ENCODE data around the gene ZNF440.
A peak's percentile ranks its signal among the peaks of the same experiment; 100 is the strongest.
"Not testable (repeated sequence)": the region's sequence is repeated elsewhere in the genome, so short reads cannot be mapped to it uniquely, and the experiment has no call there.

ZNF440 gene

DNA sequence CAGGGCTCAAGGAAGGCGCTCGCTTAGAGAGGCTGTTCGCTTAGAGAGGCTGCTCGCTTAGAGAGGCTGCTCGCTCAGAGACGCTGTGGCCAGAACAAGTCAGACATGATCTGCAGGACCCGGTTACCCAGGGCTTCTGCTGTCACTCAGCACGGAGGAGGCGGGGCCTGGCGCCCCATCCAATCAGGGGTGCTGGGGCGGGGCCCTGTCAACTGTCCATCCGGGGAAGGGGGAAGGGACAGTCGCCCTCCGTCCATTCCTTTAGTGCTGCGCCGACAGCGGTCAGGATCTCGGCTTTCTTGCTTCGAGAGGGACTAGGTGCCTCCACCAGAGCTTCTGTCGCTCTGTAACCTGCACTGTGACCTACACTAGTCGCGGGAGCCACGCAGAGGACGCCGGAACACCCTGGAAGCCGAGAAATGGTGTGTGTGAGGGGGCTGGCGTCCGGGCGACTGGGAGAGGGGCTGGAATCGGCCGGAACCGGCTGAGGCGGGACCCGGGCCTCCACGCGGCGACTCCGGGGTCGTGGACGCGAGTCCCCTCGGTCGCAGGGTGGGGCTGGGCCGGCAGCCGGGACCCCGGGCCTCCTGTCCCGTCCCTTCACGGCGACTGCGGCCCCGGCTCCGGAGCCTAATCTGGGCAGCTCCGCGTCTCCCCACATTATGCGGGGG lies at the start of gene ZNF440:
ZNF440 (plus strand) TSS at position 245 of the 671 bp plus-strand sequence; CDS start at position 420, 175 bp downstream.
- DNase-seq (ENCODE audit: low spot score): peak; percentile 93

DNA sequence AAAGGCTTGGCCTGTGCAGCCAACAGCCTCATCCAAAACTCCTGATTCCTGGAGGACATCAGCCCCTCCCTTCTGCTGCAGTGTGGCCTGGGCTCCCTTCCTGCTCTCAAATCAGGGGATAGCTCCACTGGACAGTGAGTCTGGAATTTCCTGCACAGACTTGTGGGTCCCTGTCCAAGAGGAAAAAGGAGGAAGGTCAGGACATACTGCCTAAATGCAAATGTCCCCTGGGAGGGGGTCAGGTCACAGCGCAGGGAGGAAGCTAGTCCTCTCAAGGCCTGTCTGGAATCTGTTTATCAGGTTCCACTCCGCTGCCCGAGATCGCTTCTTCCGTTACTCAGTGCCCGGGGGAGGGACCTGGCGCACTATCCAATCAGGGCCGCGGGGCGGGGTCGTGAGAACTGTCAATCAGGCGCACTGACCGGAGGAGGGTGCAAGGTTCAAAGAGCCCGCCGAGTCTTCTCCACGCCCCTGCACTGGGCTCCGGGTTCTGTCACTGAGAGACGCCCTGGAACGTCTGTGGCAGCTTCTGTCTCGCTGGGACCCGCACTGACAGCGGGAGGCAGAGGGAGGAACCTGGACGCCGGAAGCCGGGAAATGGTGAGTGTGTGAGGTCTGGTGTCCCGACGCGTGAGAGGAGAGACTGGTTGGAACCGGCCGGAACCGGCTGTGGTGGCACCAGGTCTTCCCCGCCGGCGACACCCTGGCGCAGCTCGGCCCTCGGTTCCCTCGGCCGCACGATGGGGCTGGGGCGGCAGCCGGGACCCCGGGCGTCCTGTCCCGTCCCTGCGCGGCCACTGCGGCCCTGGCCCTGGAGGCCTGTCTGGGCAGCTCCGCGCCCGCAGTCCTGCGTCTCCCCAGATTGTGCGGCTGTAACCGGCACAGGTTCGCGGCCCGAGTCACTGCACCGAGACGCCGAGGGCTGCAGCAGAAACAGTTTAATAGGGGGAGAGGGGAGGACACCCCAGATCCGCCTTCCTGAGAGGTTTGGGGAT lies 47.2 kb upstream of the ZNF440 start, which contains the start of gene ZNF441:
ZNF441 (plus strand) TSS at position 404 of the 995 bp plus-strand sequence; CDS start at position 598, 194 bp downstream.
- DNase-seq (ENCODE audit: low spot score): peak; percentile 83

DNA sequence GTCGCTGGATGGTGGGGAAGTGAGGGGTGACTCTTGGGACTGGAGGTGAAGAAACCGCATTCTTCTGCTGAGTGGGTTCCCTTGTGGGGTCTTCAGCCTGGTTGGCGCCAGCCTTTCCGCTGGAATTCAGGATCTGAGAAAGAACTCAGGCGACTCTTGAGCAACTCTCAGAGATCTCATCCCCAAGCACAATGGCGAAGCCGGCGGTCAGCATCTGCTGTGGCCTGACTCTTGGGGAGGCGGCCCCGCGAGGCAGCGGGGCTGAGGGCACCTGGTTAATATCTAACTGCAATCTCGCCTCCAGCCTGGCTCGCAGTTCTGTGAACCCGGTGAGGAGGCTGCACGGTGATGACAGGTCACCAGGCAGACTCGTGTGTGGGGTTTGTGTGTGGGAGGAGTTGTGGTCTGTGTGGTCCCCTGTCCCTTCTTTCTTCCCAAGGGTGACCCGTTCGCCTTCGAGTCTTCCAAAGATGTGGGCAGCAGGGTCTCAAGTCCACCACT lies 46.4 kb upstream of the ZNF440 start:
- DNase-seq (ENCODE audit: low spot score): peak; percentile 25

DNA sequence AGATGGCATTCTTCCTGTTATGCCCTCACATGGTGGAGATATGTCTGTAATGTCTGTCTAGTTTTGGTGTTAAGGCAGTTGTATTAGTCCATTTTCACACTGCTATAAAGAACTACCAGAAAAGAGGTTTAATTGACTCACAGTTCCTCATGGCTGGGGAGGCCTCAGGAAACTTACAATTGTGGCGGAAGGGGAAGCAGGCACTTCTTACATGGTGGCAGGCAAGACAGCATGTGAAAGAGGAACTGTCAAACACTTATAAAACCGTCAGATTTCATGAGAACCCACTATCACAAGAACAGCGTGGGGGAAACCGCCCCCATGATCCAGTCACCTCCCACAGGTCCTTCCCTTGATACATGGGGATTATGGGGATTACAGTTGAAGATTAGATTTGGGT lies 44.1 kb upstream of the ZNF440 start:
- DNase-seq (ENCODE audit: low spot score): no peak

DNA sequence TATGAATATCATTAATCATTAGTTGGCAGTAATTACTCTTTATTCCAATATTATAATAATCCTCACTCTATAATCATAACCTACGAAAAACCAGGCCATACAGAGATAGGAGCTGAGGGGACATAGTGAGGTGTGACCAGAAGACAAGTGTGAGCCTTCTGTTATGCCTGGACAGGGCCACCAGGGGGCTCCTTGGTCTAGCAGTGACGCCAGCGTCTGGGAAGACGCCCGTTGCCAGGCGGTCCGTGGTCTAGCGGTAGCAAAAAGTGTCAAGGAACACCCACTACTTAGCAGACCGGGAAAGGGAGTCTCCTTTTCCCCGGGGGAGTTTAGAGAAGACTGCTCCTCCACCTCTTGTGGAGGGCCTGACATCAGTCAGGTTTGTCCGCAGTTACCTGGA lies 42.6 kb upstream of the ZNF440 start:
- DNase-seq (ENCODE audit: low spot score): not testable (repeated sequence)

DNA sequence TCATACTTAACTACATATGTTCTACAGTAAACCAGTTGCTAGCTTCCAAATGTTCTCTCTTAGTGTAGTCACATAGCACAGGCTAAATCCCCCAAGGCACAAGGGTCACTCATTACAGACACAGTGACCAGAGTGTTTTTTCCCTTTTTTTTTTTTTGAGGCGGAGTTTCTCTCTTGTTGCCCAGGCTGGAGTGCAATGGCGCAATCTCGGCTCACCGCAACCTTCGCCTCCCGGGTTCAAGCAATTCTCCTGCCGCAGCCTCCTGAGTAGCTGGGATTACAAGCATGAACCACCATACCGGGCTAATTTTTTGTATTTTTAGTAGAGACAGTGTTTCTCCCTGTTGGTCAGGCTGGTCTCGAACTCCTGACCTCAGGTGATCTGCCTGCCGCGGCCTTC lies 37.4 kb upstream of the ZNF440 start:
- not testable (repeated sequence) for DNase-seq (ENCODE audit: low spot score)

DNA sequence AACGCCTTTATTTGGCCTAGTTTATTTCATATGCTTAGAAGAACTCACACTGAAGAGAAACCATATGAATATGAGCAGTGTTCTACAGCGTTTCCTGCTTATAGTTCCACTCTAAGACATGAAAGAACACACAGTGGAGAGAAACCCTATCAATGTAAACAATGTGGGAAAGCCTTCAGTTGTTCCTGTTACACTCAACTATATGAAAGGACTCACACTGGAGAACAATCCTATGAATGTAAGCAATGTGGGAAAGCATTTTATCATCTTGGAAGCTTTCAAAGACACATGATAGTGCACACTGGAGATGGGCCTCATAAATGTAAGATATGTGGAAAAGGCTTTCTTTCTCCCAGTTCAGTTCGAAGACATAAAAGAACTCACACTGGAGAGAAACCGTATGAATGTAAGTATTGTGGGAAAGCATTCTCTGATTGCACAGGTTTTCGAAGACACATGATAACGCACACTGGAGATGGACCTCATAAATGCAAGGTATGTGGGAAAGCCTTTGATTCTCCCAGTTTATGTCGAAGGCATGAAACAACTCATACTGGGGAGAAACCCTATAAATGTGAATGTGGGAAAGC lies 33.5 kb upstream of the ZNF440 start:
- DNase-seq (ENCODE audit: low spot score): no peak

DNA sequence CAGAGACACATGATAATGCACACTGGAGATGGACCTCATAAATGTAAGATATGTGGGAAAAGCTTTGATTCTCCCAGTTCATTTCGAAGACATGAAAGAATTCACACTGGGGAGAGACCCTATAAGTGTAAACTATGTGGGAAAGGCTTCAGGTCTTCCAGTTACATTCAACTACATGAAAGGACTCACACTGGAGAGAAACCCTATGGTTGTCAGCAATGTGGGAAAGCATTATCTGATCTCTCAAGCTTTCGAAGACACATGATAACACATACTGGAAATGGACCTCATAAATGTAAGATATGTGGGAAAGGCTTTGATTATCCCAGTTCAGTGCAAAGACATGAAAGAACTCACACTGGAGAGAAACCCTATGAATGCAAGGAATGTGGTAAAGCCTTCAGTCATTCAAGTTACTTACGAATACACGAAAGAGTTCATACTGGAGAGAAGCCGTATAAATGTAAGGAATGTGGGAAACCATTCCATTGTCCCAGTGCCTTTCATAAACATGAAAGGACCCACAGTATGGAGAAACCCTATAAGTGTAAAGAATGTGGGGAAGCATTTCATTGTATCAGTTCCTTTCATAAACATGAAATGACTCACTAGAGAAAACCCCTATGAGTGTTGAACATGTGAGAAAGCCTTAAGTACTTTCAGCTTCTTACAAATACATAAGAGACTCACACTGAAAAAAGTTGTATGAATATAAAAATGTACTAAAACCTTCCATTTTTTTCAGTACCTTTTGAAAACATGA lies 32.6 kb upstream of the ZNF440 start:
- DNase-seq (ENCODE audit: low spot score): no peak

DNA sequence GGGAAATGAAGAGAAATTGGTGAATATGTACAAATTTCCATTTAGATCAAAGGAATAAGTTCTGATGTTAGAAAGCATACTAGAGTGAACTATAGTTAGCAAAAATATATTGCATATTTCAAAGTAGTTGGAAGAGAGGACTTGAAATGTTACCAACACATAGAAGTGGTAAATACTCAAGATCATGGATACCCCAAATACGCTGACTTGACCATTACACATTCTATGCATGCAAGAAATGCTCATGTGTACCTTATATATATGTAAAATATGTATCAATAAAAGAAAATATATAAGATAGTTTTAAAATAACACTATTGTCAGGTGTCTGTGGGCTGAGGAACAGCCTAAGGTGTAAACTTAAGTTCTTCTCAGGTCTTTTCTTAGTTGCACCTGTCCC lies 30.3 kb upstream of the ZNF440 start:
- DNase-seq (ENCODE audit: low spot score): no peak

DNA sequence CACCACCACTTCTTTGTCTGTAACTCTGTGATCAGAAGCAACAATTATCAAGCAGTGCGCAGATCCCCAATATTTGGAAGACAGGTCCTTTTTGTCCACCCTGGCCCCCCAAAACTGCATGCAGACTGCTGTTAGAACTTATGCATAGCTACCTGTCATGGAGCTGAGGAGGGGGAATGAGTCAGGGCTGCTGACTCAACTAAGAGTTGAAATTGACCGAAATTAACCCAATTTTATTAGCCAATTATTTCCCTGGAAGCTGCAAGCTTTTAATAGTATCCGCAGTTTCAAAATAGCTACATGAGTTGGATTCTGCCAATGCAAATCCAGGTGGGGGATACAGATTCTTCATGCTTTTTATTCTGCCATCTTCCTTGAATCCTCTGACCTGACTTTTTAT lies 29.7 kb upstream of the ZNF440 start:
- no peak for DNase-seq (ENCODE audit: low spot score)

DNA sequence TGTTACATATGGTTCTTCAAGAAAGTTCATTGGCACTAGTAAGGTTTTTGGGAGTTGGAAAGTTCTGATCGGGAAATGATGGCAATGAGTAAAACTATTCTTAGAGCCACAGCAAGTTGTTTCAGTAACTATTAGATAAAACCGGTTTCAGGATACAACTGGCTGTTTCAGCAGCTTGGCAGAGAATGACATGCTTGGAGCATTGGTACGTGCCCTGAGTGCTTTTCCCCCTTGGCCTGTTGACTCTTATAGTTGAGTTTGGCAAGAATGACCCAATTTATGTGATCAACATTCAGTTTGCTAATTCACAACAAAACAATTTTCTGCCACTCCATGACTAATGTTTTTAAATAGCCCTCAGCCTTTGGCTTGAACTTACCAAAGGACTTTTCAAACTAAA lies 26.5 kb upstream of the ZNF440 start:
- DNase-seq (ENCODE audit: low spot score): no peak

DNA sequence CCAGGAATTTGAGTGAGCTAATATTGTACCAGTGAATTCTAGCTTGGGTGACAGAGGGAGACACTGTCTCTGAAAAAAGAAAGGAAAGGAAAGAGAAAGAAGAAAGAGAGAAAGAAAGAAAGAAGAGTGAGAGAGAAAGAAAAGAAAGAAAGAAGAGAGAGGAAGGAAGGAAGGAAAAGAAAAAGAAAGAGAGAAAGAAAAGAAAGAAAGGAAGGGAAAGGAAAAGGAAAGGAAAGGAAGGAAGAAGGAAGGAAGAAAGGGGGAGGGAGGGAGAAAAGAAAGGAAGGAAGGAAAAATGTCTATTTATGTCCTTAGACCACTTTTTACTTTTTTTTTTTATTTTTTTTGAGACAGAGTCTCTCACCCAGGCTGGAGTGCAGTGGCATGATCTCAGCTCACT lies 21.1 kb upstream of the ZNF440 start:
- no peak for DNase-seq (ENCODE audit: low spot score)

DNA sequence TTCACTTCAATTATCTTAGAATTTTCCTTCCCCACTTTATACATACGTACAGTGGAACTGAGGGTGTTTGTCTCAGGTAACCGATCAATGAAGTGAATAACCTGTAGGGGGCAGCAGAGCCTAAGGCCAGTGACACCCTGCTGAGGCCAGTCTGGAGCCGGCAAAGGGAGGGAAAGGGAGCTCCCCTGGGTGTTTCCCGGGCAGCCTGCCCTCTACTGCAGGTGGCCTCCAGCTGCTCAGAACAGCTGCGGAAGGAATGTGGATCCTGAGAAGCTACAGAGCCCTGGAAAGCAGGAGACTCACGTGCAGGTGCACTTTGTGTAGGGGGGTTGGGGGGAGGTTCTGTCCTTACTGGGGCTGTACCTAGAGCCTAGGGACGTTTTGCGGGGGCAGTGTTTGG lies 16.6 kb upstream of the ZNF440 start:
- peak; percentile 64 for DNase-seq (ENCODE audit: low spot score)

DNA sequence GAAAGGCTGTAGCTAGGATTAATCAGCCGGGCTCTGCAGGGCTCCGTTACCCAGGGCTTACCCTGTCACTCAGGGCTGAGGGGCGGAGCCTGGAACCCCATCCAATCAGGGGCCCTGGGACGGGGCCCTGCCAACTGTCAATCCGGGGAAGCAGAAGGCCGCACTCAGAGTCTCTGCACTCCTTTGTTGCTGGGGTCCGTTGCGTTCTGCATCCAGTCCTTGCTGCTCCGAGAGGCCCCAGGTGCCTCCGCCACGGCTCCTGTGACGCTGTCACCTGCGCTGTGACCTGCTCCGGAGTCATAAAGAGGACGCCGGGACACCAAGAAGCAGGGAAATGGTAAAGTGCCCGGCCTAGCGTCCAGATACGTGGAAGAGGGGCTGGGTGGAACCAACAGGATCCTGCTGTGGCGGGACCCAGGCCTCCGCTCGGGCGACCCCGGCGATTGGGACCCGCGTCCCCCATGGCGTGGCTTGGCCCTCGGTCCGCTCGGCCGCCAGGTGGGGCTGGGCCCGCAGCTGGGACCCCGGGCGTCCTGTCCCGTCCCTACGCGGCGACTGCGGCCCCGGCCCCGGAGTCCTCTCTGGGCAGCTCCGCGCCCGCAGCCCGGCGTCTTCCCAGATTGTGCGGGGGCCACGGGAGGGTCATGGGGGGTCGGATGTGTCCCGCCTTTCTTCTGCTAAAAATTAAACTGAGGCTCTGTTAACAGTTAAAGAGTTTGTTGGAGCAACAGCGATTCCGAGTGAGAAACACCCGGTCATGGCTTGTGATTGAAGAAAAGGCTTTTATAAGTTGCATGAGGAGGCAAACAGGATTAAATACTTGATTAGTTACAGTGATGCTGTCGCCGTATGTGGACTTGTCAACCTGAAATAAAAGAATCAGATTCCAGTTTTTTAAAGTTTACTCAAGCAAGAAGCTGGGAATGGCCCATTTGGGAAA lies 15.4 kb upstream of the ZNF440 start, which contains the start of gene ZNF491:
ZNF491 (plus strand) TSS at position 133 of the 940 bp plus-strand sequence. CDS start 7,431 bp downstream, outside the sequence.
- DNase-seq (ENCODE audit: low spot score): peak; percentile 90

DNA sequence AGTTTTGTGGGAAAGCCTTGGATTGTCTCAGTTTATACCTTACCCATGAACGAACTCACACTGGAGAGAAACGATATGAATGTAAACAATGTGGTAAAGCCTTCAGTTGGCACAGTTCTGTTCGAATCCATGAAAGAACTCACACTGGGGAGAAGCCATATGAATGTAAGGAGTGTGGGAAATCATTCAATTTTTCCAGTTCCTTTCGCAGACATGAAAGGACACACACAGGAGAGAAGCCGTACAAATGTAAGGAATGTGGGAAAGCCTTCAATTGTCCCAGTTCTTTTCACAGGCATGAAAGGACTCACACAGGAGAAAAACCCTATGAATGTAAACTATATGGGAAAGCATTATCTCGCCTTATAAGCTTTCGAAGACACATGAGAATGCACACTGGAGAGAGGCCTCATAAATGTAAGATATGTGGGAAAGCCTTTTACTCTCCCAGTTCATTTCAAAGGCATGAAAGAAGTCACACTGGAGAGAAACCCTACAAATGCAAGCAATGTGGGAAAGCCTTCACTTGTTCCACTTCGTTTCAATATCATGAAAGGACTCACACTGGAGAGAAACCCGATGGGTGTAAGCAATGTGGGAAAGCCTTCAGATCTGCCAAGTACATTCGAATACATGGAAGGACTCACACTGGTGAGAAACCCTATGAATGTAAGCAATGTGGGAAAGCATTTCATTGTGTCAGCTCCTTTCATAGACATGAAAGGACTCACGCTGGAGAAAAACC lies 7.5 kb upstream of the ZNF440 start:
- no peak for DNase-seq (ENCODE audit: low spot score)

DNA sequence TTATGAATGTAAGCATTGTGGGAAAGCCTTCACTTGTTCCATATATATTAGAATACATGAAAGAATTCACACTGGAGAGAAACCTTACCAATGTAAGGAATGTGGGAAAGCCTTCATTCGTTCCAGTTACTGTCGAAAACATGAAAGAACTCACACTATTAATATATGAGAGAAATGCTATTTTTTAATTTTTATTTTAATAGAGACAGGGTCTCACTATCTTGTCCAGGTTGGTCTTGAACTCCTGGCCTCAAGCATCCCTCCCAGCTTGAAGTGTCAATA lies 7.0 kb upstream of the ZNF440 start:
- DNase-seq (ENCODE audit: low spot score): no peak

DNA sequence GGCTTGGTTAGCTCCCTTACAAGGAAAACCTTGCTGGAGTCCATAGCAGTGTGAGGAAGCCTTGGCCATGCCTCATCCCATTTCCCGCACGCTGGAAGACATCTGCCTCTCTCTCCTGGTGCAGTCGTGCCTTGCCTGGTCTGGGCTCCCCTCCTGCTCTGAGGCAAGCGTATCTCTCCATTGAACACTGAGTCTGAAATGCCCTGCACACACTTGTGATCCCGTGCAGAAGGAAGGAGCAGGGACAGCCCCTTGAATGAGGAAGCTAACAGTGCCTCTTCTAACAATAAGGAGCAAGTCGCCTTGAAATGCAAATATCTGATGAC lies 407 bp upstream of the ZNF440 start:
- DNase-seq (ENCODE audit: low spot score): no peak

DNA sequence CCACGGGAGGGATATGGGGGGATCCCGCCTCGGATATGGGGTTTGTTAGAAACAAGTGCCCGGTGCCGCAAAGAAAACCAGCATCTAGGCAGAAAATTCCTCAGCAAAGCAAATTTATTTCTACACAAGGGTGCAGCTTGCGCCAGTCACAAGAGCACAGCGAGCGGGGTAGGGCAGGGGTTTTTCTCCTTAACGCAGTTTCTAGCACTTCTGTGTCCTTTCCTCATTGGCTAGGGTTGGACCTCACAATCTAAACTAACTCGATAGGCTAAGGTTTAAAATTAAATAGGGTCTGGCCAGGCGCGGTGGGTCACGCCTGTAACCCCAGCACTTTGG lies 595 bp downstream of the ZNF440 start:
- DNase-seq (ENCODE audit: low spot score): no peak

DNA sequence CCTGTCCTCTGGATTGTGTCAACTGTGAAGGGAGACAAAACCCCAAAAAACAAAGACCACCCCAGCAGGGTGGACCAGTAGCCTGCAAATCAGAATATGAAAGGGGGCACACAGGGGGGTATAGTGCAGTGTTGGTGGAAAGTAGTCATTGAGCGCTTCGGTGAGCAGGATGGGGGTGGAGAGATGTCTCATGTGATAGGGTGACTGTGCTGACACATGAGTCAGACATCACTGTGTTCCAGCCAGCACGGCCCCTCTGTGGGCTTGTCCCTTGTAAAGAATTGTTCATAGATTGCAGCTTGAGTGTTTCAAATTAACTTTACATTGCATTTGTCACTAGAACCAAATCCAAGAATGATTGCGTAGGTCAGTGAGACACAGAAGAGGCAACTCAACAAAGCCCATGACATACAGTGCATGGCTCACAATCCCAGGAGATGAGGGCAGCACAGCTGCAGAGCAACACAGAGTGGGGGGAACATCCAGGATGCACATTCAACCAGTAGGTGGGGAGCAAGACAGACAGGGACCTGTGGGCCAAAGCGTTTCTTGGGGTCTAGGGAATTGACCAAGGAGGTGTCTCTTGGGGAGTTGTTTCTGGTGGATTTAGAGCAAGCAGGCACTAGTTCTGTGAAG lies 7.5 kb downstream of the ZNF440 start:
- no peak for DNase-seq (ENCODE audit: low spot score)

Data from HuH-7.5 (cell line).